Stimulated activated CD8-positive, alpha-beta memory T cell treated with anti-CD3 and anti-CD28 coated beads, Interleukin-4, amount 100 ng/mL, for 48 hours (primary cell): ENCODE results near the gene MRPL47.
"Not testable (repeated sequence)": the region's sequence is repeated elsewhere in the genome, so short reads cannot be mapped to it uniquely, and the experiment has no call there.

ENCODE experiments used
- DNase-seq: peaks from one replicate; pipeline ENCODE4 v3.0.0-alpha.2; 2020

MRPL47 gene

DNA sequence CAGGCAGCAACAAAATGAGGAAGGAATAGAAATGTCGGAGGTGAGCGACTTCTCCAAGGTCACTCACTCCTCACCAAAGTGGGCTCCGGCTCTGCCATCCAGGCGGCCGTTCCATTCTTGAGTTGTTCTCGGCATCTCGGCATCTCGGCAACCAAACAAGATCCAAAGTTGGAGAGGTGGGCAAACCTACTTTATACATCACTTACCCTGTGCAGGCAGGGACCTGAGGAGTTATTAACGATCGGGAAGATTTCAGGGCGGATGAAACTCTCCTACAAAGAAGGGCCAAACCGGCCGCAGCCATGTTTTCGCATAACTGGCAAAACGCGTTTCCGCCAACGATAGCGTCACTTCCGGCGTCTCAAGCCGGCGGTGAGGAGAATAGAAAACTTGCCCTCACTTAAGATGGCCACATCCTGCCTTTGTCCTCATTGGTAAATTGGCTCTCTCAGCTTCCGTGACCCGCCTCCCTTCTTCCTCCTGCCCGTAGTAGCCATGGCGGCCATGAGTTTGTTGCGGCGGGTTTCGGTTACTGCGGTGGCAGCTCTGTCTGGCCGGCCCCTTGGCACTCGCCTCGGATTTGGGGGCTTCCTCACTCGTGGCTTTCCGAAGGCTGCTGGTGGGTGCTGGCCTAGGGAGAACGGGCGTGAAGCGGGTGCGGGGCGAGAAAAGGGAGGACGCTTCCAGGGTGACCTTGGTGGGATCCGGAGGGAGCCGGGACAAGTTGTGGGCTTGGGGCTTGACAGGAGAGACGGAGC is at the start of gene MRPL47, which contains the start of gene NDUFB5:
MRPL47 (minus strand) TSS at position 318 of the 758 bp plus-strand sequence; CDS start at position 304, 14 bp downstream.
NDUFB5 (plus strand) TSS at position 474 of the 758 bp plus-strand sequence; CDS start at position 496, 22 bp downstream.
- DNase-seq: peak; percentile 94

DNA sequence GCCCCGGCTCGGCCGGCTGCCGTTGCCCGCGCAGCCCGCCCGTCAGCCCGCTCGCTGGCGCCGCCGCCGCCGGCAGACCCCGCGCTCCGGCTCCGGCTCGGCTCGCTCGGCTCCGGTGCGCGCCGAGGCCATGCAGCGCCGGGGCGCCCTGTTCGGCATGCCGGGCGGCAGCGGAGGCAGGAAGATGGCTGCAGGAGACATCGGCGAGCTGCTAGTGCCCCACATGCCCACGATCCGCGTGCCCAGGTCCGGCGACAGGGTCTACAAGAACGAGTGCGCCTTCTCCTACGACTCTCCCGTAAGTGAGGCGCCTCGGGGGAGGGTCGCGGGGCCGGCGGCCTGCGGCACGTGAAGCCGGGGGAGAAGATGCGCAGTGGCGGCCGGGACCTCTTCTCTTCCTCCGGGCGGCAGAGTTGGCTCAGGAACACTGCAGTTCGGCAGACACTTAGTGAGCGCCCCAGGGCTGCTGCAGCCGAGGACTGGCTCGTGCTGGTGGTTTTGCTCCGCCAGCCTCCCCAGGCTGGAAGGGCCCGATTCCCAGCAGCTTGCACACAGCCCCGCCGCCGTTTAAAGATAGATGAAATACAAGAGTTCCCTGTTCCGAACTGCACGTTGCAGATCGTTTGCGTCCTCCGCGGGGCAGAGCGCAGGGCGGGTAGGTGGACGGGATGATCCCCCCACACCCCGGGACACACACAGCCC is 48.8 kb upstream of the MRPL47 start:
- peak; percentile 73 for DNase-seq

DNA sequence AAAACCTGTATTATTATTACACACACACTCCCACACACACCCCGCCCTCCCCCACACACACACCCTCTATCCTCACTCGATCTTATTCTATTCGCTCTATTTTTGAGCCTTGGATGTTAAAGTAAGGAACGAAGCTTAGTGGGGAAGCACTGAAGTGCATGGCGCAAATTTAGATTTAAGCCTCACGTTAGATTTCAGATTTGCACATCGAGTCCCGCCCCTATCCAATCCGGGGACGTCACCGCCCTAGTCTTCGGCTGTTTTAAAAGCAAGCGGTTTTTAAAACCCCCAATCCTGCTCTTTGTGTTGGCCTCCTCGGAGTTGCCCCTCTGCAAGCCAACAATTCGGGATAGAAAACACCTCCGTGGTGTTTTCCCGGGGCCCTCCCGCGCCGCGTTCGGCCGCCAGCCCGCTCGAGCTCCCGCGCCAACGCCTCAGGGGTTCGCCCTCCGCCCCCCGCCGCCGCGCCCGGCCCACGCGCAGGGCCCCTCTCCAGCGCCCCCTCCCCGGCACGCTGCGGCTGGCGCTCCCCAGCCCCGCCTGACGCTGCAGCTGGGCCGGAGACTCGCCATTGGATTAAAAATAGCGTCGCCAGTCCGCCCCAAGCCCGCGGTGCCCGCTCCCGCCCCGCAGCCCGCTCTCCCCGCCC is 48.1 kb upstream of the MRPL47 start, which contains the start of gene USP13:
USP13 (plus strand) TSS at position 594 of the 649 bp plus-strand sequence. CDS start 186 bp downstream, outside the sequence.
- DNase-seq: peak; percentile 64

DNA sequence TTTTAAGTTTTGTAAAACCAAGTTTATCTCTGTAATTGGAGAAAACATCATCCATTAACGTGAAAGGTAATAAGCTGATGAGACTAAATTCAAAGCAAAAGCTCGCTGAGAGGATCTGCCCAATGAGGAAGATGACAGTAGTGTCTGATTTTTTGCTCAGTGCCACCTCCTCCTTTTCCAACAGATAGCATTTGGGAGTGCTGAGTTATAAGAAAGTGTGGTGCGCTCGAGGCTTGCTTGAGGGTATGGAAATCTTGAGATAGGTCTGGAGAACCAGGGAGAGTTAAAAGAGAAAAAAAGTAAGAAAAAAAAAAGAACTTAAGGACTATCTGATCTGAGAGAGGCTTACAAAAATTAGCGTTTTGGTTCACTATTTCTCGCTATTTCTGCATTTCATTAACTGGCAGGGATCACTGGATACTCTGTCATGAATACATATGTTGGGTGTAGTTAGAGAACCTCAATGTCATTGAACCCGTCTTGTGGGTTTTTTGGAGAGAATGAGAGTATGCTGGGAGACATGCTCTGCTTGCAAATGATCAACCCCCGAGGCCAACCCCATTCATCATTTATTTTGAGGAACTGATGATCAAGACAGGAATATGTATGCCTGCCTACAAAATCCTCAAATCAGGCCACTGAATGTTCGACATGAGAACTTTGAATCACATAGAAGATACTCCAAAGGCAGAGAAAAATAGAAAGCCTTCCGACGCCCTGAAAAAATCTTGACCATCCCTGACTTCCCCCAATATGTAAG is 47.4 kb upstream of the MRPL47 start:
- no peak for DNase-seq

DNA sequence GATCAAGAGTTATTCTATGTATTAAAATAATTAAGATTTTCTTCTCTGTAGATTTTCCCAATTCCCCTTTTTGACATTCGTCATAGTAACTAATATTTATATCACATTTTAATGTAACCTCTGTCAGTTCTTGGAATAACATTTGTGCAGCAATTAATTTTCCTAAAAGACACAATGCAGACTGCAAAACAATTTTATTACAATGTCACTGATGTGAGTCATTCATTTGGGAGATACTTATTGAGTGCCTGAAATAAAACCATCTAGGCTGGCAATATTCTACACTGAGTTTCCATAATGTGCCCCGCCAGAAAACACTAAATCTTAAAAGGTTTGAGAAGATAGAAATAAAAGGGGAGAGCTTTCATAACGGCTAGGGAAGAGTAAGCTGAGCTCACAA is 41.7 kb upstream of the MRPL47 start:
- no peak for DNase-seq

DNA sequence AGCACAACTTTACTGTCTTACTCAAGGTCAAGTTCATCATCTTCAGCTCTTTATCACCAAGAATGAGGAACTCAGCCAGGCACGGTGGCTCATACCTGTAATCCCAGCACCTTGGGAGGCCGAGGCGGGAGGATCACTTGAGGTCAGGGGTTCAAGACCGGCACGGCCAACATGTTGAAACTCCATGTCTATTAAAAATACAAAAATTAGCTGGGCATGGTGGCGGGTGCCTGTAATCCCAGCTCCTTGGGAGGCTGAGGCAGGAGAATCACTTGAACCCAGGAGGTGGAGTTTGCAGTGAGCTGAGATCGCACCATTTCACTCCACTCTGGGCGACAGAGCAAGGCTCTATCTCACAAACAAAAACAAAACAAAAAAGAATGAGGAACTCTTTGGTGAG is 39.4 kb upstream of the MRPL47 start:
- not testable (repeated sequence) for DNase-seq

DNA sequence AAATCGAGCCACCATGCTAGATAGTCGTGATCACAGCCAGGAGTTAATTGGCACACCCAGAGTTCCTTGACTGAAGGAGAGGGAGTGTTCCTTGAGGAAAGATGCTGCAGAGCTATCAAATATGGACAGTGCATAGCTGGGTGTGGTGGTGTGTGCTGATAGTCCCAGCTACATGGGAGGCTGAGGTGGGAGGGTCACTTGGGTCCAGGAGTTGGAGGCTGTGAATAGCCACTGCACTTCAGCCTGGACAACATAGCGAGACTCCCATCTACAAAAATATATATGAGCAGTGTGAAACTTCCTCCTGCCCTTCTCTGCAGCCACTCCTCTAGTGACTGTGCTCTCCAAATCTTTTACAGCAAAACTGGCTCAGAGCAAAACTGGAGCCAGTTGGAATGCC is 38.4 kb upstream of the MRPL47 start:
- no peak for DNase-seq

DNA sequence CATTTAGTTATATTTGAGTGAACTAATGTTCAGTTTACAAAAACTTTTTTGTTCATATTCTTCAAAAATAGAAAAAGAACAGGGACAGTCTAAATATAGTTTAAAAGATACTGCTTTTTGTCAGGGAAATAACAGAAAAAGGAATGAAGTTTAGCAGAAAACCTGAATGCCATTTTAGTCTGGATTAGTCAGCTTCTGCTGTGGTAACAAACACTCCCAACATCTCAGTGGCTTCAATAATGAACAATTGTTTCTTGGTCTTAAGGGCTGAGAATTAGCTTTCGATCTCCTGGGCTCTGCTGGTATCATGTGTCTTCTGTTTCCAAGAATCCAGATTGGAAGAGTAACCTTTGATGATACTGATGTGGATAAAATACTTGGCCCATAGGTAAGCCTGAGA is 36.0 kb upstream of the MRPL47 start:
- DNase-seq: no peak

DNA sequence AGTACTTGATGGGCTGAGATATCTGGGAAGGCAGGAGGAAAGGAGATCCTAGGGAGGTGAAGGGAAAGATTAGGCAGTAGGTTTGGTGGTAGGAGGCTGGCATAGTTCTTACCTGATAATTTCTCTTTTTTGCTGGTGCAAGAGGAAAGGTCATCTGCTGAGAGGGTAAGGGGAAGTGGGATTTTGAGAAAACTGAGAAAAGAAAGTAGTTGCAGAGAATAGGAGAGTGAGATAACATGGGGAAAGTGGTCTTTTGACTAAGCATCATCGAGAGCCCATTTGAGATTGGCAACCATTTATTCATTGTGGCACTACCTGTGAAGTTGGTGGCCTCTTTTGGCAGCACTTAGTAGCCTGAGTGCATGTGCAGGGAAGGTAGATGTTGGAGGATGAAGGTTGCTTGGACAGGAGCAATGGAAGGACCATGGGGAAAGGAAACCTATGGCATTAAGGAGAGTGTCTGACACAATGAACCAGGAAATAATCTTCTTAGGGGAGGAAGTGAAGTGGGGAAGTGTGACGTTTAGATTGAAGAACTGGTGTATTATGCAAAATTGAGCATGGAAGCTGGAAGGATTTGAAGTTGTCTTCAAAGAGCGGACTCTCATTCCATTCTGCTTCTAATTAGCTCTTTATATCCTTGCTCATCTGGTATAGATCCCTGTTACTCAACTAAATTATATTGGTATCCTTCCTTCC is 26.5 kb upstream of the MRPL47 start:
- no peak for DNase-seq

DNA sequence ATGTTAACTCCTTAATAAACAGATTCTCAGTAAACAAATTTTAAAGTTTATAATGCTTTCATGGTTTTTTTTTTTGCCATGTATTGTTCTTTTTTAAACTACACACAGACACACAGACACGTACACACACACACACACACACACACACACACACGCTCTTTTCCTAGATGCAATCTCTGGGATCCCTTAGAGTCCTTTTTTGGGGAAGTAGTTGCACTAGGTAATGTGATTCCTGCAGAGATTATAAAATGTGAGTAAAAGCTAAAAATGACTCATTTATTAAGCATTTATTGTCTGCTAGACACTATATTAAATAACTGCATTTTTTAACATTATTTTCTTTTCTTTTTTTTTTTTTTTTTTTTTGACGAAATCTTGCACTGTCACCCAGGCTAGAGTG is 20.0 kb upstream of the MRPL47 start:
- no peak for DNase-seq

DNA sequence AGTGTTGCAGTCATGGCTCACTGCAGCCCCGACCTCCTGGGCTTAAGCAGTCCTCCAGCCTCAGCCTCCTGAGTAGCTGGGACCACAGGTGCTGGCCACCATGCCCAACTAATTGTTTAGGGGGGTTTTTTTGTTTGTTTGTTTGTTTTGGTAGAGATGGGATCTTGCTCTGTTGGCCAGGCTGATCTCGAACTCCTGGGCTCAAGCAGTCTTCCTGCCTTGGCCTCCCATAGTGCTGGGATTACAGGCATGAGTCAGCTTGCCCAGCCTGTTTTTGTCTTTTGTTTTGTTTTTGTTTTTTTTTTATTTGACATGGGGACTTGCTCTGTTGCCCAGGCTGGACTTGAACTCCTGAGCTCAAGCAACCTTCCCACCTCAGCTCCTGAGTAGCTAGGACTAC is 17.6 kb upstream of the MRPL47 start:
- no peak for DNase-seq

DNA sequence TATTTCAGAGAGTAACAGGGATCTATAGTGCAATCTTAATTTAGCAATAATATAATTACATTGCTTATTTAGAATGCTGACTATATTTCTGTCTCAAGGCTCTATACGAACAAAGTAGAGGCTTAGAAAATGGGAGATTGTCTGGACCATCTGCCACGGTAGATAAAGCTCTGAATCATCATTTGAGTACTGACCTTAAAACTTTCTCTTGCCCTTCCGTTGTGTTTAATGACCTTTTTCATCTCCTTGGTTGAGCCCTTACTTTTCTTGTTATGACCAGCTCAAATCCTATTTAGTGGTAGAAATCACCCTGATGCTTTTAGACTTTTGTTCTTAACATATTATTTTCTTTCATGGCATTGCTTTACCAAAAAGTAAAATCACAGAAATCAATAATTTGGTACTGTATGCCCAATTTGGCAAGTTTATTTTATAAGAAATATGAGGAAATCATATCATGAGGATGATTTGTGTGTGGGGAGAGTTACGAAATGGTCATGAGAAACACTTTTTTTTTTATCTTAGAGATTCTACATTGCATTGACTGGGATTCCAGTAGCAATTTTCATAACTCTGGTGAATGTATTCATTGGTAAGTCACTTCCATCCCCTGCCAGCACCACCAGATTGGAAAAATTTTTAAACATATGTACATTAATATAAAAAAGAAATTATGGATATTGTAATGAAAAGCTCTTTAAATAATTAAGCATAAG is 11.2 kb upstream of the MRPL47 start:
- no peak for DNase-seq

DNA sequence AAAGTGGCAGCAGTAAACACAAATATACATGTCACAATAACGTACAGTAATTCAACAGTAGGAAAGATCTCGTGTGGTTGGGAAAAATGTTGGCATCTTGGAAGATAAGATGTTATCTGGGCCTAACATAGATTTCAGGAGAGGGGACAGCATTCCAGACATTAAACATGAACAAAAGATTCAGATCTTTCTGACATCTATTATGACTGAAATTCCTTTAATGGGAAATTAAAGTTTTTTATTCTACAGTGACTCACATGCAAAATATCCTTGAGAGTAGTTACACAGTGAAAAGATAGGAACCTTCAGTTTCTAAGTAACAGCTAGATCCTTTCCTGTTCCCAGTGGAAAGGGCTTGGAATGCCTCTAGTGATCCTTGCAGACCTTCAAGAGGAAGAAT is 9.4 kb upstream of the MRPL47 start:
- no peak for DNase-seq

DNA sequence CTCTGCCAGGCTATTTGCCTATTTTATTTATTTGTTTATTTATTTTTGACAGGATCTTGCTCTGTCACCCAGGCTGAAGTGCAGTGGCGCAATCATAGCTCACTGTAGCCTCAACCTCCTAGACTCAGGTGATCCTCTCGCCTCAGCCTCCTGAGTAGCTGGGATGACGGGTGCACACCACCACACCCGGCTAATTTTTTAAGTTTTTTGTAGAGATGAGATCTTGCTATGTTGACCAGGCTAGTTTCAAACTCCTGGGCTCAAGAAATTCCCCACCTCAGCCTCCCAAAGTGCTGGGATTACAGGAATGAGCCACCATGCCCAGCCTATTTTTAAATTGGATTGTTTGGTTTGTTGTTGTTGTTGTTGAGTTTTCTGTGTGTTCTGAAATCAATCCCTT is 5.6 kb upstream of the MRPL47 start:
- DNase-seq: no peak

DNA sequence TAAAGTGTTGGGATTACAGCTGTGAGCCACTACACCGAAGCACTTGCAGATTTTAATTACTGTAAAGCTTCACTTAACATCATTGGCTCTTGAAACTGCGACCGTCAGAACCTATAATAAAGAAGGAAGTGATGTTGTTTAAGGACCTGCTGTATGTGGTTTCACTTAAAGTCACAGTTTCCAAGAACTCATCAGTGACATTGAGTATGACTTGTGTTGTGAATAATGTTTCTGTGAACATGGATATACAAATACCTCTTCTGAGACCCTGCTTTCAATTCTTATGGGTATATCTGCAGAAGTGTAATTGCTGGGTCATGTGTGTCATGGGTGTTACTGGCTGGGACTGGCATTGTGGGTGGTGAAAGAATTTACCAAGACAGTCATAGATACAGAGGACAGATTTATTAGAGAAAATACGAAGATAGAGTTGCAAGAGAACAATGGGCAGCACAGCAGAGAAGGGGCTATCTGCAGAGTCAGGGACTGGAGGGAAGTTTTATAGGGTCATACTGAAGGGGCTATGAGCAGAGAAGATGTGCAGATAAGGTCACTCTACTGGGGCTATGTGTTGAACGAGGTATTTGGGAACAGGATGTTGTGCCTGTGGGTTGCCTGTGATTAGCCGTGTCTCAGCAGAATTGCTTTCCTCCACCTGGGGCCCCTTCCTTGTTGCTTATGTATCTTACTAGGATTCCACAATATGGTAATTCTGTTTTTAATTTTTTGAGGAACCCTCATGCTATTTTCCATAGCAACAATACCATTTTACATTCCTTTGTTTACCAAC is 4.7 kb upstream of the MRPL47 start:
- no peak for DNase-seq

DNA sequence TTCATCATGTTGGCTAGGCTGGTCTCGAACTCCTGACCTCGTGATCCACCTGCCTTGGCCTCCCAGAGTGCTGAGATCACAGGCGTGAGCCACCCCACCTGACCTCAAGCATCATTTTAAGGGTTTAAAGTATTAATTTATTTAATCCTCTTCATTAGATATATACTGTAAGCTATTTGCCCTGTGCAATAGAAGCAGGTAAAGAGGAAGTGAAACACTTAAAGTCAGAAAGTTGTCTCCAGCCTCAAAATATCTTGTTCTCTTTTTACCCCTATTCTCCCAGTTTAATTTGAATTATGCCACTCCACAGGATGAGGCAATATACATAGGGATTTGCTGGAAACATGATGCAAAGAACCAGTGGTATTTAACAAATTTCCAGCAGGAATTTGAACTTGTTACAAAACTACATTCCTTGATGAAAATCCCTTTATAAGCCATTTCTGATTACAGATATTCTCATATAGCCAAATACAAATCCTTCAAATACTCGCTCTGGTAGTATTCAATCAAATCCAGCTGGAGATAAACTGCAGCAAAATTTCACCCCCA is 2.2 kb upstream of the MRPL47 start:
- no peak for DNase-seq

DNA sequence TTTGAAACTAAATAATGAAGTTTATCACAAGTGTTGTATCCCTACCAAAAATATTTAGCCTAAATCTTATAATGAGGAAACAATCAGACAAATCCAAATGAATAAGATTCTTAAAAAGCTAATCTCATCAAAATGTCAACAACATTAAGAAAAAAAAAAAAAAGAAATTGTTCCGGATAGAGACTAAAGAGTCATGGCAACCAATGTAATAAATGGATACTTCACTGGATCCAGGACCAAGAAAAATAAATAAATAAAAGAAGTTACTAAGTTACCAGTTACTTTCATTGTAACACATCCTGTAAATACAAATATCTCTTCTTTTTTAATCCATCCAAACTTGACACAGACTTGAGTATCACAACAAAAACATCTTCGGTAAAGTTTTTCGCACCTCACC is 607 bp downstream of the MRPL47 start:
- no peak for DNase-seq

DNA sequence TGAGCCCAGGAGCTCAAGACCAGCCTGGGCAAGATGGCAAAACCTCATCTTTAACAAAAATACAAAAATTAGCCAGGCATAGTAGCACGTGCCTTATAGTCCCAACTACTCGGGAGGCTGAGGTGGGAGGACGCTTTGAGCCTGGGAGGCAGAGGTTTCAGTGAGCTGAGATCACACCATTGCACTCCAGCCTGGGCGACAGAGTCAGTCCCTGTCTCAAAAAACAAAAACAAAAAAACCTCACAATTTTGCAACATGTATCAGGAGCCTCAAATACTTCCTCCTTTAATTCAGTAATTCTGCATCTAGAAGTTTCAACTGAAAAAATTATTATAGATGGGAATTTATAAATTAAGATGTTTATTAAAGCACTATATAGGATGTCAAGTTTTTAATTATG is 1.1 kb downstream of the MRPL47 start:
- DNase-seq: no peak

DNA sequence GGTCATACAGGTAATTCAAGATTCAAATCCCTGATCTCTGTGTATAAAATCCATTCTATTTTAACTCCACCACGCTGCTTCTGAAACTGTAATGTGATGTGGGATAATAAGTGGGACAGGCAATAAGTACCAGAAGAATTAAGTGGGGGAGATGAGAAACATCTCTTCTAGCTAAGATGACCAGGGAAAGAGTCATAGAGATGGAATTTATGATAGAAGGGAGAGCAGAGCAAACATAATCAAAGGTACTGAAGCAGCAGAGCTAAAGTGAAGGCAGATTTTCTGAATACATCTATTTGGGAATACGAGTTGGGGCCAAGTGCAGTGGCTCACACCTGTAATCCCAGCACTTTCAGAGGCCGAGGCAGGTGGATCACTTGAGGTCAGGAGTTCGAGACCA is 4.9 kb downstream of the MRPL47 start:
- DNase-seq: no peak

DNA sequence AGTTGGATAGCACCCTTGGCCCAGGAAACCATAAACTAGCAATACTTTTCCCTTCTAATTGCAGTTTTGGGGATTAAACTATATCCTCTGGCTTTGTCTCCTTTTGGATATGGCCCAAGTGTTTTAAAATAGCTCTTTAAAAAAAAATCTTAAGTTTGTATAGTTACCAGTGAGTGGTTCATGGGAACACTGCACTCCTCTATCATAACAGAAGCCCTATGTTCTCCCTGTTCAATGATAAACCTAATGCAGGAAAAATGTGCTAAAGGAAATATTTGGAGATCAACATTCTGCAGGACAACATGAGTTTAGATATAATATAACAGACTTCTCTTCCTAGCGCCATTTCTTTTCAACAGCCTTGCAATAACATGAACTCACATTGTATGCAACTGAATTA is 13.1 kb downstream of the MRPL47 start:
- no peak for DNase-seq

DNA sequence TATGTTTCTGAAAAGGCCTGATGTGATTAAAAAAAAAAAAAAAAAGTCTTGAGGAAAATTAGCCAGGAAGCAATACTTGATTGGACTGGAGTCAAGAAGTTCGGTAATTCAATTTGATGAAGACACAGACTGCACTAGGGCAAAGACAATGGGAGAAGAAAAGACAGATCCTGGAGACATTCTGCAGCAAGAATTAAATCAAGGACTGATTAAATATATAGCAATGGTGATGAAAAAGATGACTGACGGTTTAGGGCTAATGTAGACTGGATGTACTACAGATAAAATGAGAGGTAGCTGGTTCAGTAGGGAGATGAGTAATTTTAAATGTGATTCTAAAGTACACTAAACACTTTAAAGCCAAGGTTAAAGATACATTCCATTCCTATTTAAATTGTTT is 13.8 kb downstream of the MRPL47 start:
- DNase-seq: no peak
